Activated T-helper 9 cell treated with anti-CD3 and anti-CD28 coated beads, Interleukin-2, amount 50 U/mL, for 16 hours (primary cell): ENCODE data around the gene SLC6A11.

Experiments used
- DNase-seq: peaks from one replicate; pipeline ENCODE4 v3.0.0-alpha.2; 2020; ENCODE audit warnings: low read depth

Gene SLC6A11

DNA sequence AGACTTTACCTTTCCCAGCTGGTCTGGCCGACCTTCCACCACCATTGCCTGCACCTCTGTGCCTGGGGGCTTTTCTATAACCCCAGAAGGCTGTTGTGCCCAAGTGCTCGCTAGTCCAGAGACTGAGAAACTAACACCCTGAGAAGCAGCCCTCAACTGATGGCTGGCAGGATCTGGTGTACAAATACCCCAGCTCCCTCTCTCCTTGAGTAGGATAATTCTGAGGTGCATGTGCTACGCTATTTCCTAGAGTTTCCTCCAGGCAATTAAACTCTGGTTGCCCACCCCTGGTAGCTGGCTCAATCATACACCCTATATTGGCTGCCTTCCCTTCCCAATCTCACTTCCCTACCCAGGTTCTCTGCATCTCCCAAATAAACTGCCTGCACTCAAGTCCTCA, 165.0 kb downstream of the SLC6A11 start:
- no peak for DNase-seq

DNA sequence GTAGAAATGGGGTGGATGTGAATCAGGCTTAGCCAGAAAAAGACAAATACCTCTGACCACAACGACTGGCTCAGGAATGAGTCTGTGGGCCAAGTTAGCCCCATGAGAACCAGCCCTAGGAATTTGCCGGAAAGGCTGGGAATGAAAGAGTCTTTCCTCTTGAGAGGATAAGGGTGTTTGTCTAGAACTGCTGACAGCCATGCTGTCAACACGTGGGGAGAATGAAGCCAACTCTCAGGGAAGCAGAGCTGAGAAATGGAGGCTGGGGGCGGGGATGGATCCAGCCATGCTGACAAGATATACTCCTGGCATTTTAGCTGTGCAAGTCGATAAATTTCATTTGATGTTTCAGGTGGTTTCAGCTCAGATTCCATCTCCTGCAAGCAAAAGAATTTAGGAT, 165.9 kb downstream of the SLC6A11 start:
- no peak for DNase-seq

DNA sequence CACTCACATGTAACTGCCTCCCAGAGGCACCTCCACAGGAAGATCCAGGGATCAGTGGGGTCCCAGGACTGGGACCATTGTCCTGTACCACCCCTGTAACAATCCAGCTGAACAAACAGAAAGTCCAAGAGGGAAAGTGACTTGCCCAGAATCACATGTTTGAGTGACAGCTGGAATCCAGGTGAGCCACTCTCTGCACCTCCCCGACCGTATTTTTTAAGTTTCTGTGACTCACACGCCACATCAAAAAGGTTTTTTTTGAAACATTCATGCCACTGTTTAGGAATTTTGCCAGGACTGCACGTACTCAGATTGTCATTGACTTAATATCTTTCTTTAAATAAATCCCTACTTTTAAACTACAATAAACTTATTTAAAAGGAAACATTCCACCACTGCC, 166.8 kb downstream of the SLC6A11 start:
- DNase-seq, result no peak

DNA sequence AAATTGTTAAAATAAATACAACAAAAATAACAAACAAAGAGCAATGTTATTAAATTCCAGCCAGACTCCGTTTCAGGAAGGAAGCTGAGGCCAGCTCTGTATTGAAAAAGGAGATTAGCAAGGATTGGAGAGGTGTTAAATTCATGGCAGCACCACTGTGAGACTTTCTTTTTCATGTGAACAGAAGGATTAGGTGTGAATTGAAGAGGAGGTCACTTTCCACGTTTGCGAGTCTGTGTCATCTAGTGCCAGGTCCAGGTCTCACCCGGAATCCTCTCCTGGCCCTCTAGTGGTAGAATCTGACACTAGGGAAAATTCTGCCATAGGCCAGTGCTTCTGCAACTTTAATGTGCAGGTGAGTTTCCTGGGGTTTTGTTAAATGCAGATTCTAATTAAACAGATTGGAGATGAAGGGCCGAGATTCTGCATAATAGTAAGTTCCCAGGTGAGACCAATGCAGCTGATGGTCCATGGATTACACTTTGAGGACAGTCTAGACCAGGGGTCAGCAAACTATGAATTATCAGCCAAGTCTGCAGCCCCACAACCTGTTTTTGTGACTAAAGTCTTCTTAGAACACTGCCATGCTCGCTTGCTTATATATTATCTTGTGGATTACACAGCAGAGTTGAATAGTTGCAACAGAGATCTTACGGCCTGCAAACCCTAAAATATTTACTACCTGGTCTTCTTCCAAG, 167.3 kb downstream of the SLC6A11 start:
- DNase-seq, result no peak

DNA sequence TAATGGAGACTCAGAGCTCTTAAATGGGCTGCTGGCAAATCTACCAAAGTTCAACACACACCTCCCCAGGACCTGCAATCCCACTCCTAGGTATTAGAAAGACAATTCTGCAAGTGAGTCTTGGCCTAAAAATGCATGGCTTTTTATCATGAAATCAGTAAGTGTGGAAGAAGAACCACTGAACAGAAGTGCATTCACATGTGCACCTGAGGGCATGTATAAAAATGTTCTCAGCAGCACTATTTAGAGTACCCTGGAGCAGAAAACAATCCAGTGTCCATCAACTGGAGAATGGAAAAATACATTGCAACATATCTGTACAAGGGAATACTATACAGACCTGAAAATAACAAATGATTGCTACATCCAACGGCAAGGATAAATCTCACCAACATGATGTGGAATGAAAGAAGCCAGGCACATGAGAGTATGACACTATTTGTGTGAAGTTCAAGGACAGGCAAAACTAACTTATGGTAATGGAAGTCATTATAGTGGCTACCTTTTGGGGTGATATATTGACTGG, 168.4 kb downstream of the SLC6A11 start:
- DNase-seq, result no peak

DNA sequence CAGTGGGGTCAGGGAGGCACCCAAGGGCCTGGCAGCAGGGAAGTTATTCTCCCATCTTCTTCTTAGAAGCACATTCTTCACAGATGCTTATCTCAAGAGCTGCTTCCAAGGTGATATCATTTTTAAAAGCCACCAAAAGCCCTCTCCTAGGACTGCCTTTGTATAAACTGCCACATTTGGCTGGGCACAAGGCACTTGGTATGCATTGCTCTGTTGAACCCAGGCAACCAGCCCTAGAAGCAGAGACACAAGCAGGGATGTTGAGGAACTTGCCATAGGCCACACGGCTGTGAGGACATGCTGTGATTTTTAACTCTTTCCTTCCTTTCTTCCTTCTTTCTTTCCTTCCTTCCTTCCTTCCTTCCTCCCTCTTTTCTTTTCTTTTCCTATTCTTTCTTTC, 169.2 kb downstream of the SLC6A11 start:
- no peak for DNase-seq

DNA sequence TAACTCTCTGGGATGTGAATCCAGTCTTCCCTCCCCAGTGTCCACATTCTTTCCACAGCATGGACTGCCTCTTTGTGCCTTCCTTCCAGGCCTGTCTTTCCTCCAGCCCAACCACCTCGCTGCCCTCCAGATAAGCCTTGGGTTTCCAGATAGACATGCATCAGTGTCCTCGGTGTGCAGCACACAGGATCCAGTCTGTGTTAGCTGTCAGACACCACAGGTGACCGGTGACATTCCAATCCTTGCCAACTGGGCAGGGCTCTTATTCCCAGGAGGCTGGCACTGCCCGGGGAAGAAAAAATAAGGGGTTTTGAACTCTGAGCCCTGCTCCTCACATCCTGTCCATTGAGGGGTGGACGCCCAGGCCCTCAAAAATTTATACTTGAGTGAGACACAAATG, 170.6 kb downstream of the SLC6A11 start:
- no peak for DNase-seq

DNA sequence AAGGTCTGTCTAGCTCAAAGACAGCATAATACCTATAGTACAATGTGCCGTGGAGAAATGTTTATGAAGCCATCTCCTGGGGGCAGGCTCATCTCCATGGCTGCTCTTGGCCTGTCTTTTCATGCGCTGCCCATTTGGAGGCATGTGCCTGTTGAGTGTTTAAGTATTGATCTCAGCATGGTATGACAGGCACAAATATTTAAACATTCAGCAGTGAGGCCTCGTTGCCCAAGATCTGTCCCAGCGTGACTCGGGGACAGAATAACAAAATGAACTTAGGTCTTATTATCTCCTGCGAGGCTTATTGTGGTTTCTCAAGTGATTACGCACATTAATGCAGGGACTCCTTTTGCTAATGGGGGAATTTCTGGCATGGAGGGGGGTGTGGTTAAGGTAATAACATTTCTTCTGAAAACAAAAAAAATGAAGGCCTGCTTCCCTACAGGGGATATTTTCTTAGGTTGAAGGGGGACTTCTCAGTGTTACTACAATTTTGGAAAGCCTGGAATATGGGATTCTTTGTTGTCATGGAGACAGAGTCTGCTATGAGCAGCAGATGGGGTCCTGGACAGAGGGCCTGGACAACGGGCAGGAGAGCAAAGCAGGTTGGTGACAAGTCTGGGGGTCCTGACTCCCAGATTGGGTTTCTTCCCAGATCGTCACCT, 172.1 kb downstream of the SLC6A11 start:
- no peak for DNase-seq

DNA sequence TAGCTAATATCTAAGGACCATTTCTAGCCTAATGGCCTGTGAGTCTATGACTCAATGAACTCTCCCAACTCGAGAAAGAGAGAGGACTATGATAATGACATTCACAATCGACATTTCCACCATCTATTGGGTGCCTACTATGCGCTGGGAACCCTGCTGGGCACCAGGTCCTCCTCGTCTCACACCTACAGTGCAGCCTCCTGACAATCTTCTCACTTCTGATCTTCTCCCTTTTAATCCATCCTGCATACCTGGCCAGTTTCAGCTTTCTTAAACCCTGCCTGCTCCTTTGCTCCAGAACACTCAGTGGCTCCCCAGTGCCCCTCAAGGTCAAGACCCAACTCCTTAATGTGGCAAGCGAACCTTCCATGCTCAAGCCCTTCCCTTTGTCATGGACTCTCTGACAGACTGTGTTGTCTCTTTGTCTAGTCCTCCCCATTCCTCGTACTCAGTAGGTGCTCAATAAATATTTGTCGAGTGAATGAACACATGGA, 173.0 kb downstream of the SLC6A11 start:
- DNase-seq, result no peak
